ENCODE results near the gene GALNT6. TPM values are rescaled to one million over a fixed set of nuclear protein-coding genes. Genes with fewer than 3 reads are reported as not detected.

GALNT6 gene
- polyA plus RNA-seq, 1 donor from 2014 or later = not detected

DNA sequence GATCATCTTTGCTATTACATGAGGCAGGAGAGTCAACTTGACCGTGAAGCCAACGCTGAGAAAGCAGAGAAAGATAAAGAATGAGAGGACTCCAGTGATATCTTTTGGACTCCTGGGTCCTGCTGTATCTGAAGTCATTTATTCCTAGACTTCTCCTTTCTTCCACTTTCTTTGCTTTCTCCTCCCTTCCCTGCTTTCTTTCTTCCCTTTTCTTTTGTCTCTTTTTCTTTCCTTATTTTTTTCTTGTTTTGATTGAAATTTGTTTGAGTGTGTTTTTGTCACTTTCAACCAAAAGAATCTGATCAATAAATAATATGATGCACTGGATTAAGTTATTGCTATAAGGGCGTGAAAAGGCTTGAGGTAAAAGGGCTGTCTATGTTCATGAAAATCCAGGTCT is 13.4 kb upstream of the GALNT6 start:
- Histone ChIP-seq H2AFZ (ENCODE audit: low read depth, low read length) (no peak overlapping the region), H3K9me2 (ENCODE audit: insufficient read depth, low read length) (no peaks in the 10 kb centered on the region), H3K4me3 (ENCODE audit: low read length) (no peak overlapping the region), H3K36me3 (ENCODE audit: insufficient read depth, low read length) (no peaks in the 10 kb centered on the region), H3K27me3 (ENCODE audit: insufficient read depth, low read depth, low read length) (no peaks in the 10 kb centered on the region), H3K27ac (ENCODE audit: low read length) (no peak overlapping the region), H3K79me2 (replicated peaks; ENCODE audit: insufficient read depth, low read length) (no peaks in the 10 kb centered on the region), H3F3A (ENCODE audit: insufficient read depth, low read length, poor library complexity, severe bottlenecking) (no peaks in the 10 kb centered on the region), H3K9me3 (ENCODE audit: low read length) (no peaks in the 10 kb centered on the region), H4K20me1 (ENCODE audit: insufficient read depth) (no peaks in the 10 kb centered on the region), H3K4me2 (ENCODE audit: low read length) (no peak overlapping the region), H3K9ac (ENCODE audit: low read length) (no peak overlapping the region)
- TF ChIP-seq SMC3 (conservative IDR thresholded peaks at IDR 0.05; ENCODE audit: poor library complexity) = no peak

DNA sequence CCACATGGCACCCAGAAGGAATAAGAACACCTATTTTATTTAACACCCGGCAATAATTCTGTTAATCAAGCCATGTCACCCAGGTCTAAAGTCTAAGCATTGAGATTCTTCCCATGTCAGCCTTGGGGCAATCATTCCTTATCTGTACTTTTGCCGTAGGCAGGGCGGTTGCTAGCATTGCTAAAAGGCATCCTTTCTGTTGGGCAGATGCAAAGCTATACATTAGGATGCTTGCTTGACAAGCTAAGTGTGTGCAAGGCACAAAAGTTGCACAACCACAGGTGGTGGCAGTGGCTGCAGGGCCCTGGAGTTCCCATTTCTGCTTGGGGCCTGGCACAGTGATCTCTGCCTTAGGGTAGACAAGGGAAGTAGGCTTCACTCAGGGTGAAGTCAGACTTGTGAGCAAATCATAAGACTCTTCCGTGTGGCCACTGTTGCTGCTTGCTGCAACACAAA is 12.5 kb upstream of the GALNT6 start:
- no peaks in the 10 kb centered on the region for H3K27me3 ChIP-seq (ENCODE audit: insufficient read depth, low read depth, low read length)
- no peak overlapping the region for H3K9ac ChIP-seq (ENCODE audit: low read length)
- H3K36me3 ChIP-seq (ENCODE audit: insufficient read depth, low read length) = no peaks in the 10 kb centered on the region
- no peaks in the 10 kb centered on the region for H3F3A ChIP-seq (ENCODE audit: insufficient read depth, low read length, poor library complexity, severe bottlenecking)
- H3K79me2 ChIP-seq (replicated peaks; ENCODE audit: insufficient read depth, low read length) = no peaks in the 10 kb centered on the region
- no peaks in the 10 kb centered on the region for H4K20me1 ChIP-seq (ENCODE audit: insufficient read depth)
- H3K9me3 ChIP-seq (ENCODE audit: low read length) = no peaks in the 10 kb centered on the region
- H3K9me2 ChIP-seq (ENCODE audit: insufficient read depth, low read length) = no peaks in the 10 kb centered on the region
- H2AFZ ChIP-seq (ENCODE audit: low read depth, low read length) = no peak overlapping the region
- no peak for TF ChIP-seq EP300 (conservative IDR thresholded peaks at IDR 0.05; ENCODE audit: poor library complexity, severe bottlenecking)
- TF ChIP-seq TAF1 (IDR thresholded peaks at IDR 0.05; ENCODE audit: low read depth) = no peak
- TF ChIP-seq EZH2 (IDR thresholded peaks at IDR 0.05; ENCODE audit: borderline replicate concordance, insufficient read depth, low read length, poor library complexity, severe bottlenecking) = no peak
- TF ChIP-seq, protein P1, sequence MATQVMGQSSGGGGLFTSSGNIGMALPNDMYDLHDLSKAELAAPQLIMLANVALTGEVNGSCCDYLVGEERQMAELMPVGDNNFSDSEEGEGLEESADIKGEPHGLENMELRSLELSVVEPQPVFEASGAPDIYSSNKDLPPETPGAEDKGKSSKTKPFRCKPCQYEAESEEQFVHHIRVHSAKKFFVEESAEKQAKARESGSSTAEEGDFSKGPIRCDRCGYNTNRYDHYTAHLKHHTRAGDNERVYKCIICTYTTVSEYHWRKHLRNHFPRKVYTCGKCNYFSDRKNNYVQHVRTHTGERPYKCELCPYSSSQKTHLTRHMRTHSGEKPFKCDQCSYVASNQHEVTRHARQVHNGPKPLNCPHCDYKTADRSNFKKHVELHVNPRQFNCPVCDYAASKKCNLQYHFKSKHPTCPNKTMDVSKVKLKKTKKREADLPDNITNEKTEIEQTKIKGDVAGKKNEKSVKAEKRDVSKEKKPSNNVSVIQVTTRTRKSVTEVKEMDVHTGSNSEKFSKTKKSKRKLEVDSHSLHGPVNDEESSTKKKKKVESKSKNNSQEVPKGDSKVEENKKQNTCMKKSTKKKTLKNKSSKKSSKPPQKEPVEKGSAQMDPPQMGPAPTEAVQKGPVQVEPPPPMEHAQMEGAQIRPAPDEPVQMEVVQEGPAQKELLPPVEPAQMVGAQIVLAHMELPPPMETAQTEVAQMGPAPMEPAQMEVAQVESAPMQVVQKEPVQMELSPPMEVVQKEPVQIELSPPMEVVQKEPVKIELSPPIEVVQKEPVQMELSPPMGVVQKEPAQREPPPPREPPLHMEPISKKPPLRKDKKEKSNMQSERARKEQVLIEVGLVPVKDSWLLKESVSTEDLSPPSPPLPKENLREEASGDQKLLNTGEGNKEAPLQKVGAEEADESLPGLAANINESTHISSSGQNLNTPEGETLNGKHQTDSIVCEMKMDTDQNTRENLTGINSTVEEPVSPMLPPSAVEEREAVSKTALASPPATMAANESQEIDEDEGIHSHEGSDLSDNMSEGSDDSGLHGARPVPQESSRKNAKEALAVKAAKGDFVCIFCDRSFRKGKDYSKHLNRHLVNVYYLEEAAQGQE (IDR thresholded peaks at IDR 0.05; ENCODE audit: borderline replicate concordance) = no peak
- TF ChIP-seq MXI1 (conservative IDR thresholded peaks at IDR 0.05; ENCODE audit: poor library complexity, severe bottlenecking) = no peak
- no peak for TF ChIP-seq POLR2AphosphoS5 (IDR thresholded peaks at IDR 0.05)
- TF ChIP-seq, protein P2, sequence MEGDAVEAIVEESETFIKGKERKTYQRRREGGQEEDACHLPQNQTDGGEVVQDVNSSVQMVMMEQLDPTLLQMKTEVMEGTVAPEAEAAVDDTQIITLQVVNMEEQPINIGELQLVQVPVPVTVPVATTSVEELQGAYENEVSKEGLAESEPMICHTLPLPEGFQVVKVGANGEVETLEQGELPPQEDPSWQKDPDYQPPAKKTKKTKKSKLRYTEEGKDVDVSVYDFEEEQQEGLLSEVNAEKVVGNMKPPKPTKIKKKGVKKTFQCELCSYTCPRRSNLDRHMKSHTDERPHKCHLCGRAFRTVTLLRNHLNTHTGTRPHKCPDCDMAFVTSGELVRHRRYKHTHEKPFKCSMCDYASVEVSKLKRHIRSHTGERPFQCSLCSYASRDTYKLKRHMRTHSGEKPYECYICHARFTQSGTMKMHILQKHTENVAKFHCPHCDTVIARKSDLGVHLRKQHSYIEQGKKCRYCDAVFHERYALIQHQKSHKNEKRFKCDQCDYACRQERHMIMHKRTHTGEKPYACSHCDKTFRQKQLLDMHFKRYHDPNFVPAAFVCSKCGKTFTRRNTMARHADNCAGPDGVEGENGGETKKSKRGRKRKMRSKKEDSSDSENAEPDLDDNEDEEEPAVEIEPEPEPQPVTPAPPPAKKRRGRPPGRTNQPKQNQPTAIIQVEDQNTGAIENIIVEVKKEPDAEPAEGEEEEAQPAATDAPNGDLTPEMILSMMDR (IDR thresholded peaks at IDR 0.05; ENCODE audit: poor library complexity, severe bottlenecking) = no peak
- H3K27ac ChIP-seq (ENCODE audit: low read length) = no peak overlapping the region
- no peak overlapping the region for H3K4me2 ChIP-seq (ENCODE audit: low read length)
- H3K4me3 ChIP-seq (ENCODE audit: low read length) = no peak overlapping the region

DNA sequence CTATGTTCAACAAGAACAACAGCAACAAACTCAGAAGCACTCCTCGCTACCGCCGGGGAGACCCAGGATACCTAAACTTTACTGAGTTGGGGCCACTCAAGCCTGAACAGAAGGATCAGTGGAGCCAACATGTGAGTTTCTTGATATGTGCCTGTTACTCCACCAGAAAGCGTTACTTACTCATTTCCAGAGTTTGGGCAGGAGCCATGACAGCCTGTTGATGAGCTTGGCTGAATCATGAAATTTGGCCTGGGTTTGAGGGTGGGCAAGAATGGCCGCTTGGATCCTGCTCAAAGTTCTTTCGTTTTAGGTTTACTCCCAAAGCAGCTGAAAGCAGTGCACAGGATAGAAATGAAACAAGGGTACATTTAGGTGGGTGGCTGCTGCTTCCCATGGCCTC is 12.0 kb upstream of the GALNT6 start:
- Histone ChIP-seq H3K9ac (ENCODE audit: low read length) (no peak overlapping the region), H3F3A (ENCODE audit: insufficient read depth, low read length, poor library complexity, severe bottlenecking) (no peaks in the 10 kb centered on the region), H3K27ac (ENCODE audit: low read length) (no peak overlapping the region), H3K27me3 (ENCODE audit: insufficient read depth, low read depth, low read length) (no peaks in the 10 kb centered on the region), H2AFZ (ENCODE audit: low read depth, low read length) (no peak overlapping the region), H3K9me3 (ENCODE audit: low read length) (no peaks in the 10 kb centered on the region), H3K9me2 (ENCODE audit: insufficient read depth, low read length) (no peaks in the 10 kb centered on the region), H3K4me3 (ENCODE audit: low read length) (no peak overlapping the region), H3K4me2 (ENCODE audit: low read length) (no peak overlapping the region), H3K79me2 (replicated peaks; ENCODE audit: insufficient read depth, low read length) (no peaks in the 10 kb centered on the region), H3K36me3 (ENCODE audit: insufficient read depth, low read length) (no peaks in the 10 kb centered on the region), H4K20me1 (ENCODE audit: insufficient read depth) (no peaks in the 10 kb centered on the region)
- TF ChIP-seq SMC3 (conservative IDR thresholded peaks at IDR 0.05; ENCODE audit: poor library complexity) (no peak), TAF1 (IDR thresholded peaks at IDR 0.05; ENCODE audit: low read depth) (no peak), RAD21 (conservative IDR thresholded peaks at IDR 0.05) (no peak), EP300 (conservative IDR thresholded peaks at IDR 0.05; ENCODE audit: poor library complexity, severe bottlenecking) (no peak), EZH2 (IDR thresholded peaks at IDR 0.05; ENCODE audit: borderline replicate concordance, insufficient read depth, low read length, poor library complexity, severe bottlenecking) (no peak), MXI1 (conservative IDR thresholded peaks at IDR 0.05; ENCODE audit: poor library complexity, severe bottlenecking) (no peak), POLR2AphosphoS5 (IDR thresholded peaks at IDR 0.05) (no peak)
- TF ChIP-seq, protein P2 (IDR thresholded peaks at IDR 0.05; ENCODE audit: poor library complexity, severe bottlenecking) = no peak
- TF ChIP-seq, protein P1 (IDR thresholded peaks at IDR 0.05; ENCODE audit: borderline replicate concordance) = no peak
